GM12801 (cell line): Measurements from ENCODE around the gene HCRTR2.

Experiments used
- TF ChIP-seq, protein P1 (sequence below): IDR thresholded peaks from one replicate; pipeline ENCODE4 v1.5.1; 2011; ENCODE audit warnings: control low read depth; ENCODE audit not compliant: insufficient read length; ENCODE audit errors: extremely low read depth

The HCRTR2 gene

DNA sequence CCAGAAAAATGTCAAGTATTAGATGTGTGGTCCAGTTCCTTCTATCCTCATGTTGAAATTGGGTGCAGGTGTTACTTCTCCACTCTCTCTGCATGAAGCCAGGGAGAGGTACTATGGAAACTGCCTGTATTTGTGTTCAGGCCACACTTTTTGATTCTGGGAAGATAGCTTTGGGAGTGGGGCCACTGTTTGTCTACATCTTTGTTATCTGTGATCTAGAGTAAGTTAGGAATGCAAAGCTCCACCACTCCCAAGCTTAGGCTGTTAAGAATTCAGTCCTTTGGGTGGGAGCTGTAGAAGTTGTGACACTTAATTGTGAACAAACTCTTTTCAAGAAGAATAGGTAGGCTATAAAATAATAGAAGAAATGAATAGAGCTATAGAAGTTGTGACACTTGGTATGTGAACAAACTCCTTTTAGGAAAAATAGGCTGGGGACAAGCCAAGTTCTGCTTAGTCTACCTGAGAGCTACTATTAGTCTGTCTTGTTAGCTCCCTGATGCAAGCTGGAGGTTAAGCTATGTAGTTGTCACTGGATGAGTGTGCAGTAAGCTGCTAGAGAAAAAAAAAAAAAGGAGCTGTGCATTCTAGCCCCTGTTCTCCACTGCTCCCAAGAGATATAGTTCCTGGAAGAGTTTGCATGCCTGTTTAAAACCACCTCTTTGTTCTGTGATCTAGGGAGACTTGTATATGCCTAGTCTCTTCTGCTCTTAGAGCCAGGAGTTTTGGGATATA is 145.8 kb downstream of the HCRTR2 start:
- TF ChIP-seq, protein P1, sequence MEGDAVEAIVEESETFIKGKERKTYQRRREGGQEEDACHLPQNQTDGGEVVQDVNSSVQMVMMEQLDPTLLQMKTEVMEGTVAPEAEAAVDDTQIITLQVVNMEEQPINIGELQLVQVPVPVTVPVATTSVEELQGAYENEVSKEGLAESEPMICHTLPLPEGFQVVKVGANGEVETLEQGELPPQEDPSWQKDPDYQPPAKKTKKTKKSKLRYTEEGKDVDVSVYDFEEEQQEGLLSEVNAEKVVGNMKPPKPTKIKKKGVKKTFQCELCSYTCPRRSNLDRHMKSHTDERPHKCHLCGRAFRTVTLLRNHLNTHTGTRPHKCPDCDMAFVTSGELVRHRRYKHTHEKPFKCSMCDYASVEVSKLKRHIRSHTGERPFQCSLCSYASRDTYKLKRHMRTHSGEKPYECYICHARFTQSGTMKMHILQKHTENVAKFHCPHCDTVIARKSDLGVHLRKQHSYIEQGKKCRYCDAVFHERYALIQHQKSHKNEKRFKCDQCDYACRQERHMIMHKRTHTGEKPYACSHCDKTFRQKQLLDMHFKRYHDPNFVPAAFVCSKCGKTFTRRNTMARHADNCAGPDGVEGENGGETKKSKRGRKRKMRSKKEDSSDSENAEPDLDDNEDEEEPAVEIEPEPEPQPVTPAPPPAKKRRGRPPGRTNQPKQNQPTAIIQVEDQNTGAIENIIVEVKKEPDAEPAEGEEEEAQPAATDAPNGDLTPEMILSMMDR = no peak

DNA sequence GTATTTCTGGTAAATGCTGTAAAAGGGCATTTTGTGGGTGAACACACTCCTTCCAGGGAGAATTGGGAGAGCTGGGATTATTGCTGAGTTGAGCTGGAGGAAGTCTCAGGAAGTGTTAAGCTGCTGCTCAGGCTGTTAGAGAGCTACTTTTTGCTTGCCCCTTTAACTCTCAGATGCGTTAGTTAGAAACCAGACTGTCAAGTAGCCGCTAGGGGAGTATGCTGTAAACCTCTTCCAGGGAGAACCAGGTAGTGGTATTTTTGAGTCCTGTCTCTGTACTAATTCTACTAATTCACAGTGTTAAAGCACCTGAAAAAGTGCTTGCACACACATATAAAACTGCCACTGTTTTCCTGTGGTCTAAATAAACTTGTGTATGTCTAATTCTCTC is 146.4 kb downstream of the HCRTR2 start:
- TF ChIP-seq, protein P1 = no peak

DNA sequence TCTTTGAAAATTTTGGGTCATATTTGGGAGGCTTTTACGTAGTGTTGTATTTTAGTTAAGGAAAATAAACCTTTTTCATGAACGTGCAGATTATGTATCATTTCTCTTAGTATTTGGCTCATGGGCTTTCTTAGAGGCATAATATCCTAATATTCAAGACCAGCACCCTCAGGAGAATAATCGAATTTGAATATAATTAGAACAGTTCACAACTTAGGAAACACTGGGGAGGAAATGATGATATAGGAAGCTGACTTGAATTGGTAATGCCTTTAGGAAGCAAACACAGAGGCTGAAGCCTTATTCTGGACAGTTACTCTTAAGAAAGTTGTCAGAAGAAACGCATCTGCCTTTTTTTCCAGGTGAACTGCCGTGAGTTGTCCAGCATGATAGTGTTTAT is 152.9 kb downstream of the HCRTR2 start, which contains the start of gene GFRAL:
Gene GFRAL (plus strand): TSS at position 301 of the 400 bp plus-strand sequence. CDS start 86 bp downstream, at position 387.
- TF ChIP-seq, protein P1 = no peak
